ENCODE data around the gene CACNA1A.

DNA sequence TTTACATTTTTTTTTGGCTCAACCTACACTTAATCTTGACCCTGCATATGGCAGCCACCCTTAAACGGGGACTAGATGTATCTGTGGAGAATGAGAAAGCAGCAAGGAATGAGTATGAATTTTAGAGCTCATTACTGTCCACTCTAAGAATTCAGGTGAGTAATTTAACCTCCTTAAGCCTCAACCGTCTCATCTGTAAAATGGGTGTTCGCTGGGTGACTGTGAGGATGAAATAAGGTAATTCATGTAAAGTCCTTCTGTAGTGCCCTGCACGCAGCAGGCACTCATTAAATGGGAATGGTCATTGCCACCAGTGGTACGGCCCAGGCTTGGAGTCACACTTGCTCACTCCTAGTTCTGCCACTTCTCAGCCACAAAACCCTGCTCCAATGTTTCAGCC lies 135.3 kb downstream of the CACNA1A start:
- no peak for TF ChIP-seq ZNF23 (tag by site-specific recombination; IDR thresholded peaks at IDR 0.05; ENCODE audit: borderline replicate concordance)
- no peak for TF ChIP-seq ZNF114 (tag by site-specific recombination; IDR thresholded peaks at IDR 0.05)
- no peak for TF ChIP-seq ZNF10 (tag by site-specific recombination; IDR thresholded peaks at IDR 0.05)
- no peak for TF ChIP-seq ZNF639 (tag by site-specific recombination; IDR thresholded peaks at IDR 0.05)
- TF ChIP-seq, protein P1, sequence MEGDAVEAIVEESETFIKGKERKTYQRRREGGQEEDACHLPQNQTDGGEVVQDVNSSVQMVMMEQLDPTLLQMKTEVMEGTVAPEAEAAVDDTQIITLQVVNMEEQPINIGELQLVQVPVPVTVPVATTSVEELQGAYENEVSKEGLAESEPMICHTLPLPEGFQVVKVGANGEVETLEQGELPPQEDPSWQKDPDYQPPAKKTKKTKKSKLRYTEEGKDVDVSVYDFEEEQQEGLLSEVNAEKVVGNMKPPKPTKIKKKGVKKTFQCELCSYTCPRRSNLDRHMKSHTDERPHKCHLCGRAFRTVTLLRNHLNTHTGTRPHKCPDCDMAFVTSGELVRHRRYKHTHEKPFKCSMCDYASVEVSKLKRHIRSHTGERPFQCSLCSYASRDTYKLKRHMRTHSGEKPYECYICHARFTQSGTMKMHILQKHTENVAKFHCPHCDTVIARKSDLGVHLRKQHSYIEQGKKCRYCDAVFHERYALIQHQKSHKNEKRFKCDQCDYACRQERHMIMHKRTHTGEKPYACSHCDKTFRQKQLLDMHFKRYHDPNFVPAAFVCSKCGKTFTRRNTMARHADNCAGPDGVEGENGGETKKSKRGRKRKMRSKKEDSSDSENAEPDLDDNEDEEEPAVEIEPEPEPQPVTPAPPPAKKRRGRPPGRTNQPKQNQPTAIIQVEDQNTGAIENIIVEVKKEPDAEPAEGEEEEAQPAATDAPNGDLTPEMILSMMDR (tag by site-specific recombination; IDR thresholded peaks at IDR 0.05): no peak
- no peak for TF ChIP-seq ZFP37 (tag by site-specific recombination; IDR thresholded peaks at IDR 0.05)

Measured in HEK293 (cell line).